Measurements from ENCODE around the gene DMAP1. TPM values are rescaled to one million over a fixed set of nuclear protein-coding genes. Genes with fewer than 3 reads are reported as not detected.

Gene DMAP1
- 35.3 TPM for total RNA-seq

GRCh38 chr1:44213222-44214112 is at the start of gene DMAP1:
DMAP1 (plus strand) TSS chr1:44213471; CDS start chr1:44213754, 283 bp downstream.

Small RNAs within 50 kb of the gene (small RNA-seq; reads per million reads assigned to genes)
- not detected for gene AL035417.1 (ENCODE audit: low replicate concordance)

Other genes starting within 250 kb of the DMAP1 start
- 24.5 TPM for gene DPH2, start 243.5 kb upstream of the DMAP1 start, total RNA-seq
- gene ATP6V0B, start 238.5 kb upstream of the DMAP1 start, total RNA-seq = 93.0 TPM
- 24.7 TPM for gene B4GALT2, start 234.3 kb upstream of the DMAP1 start, total RNA-seq
- 12.5 TPM for gene CCDC24, start 221.9 kb upstream of the DMAP1 start, total RNA-seq
- 5.4 TPM for gene SLC6A9, start 182.0 kb upstream of the DMAP1 start, total RNA-seq
- gene KLF17, start 94.7 kb upstream of the DMAP1 start, total RNA-seq = not detected
- not detected for gene KLF18, start 71.8 kb upstream of the DMAP1 start, total RNA-seq
- gene ERI3, start 141.8 kb downstream of the DMAP1 start, total RNA-seq = 61.5 TPM
- gene RNF220, start 191.8 kb downstream of the DMAP1 start, total RNA-seq = 44.7 TPM